AG04450 (cell line): Measurements from ENCODE around the gene SIGLEC9. TPM values are rescaled to one million over a fixed set of nuclear protein-coding genes. Genes with fewer than 3 reads are reported as not detected.

Source experiments
- CTCF ChIA-PET: fragments of 300-600, 350-600 bp; formaldehyde crosslinking; extraction: SDS; loops from one replicate; lab custom pipeline; 2022; ENCODE audit warnings: antibody characterized with exemption, inconsistent platforms; lab: Charles Lee
- POLR2A ChIA-PET: fragments of 350-600 bp; formaldehyde crosslinking; extraction: SDS; loops from one replicate; lab custom pipeline; 2021; ENCODE audit warnings: antibody characterized with exemption, inconsistent platforms; lab: Yijun Ruan, JAX
- DNase-seq: peaks from one replicate; pipeline ENCODE4 v3.0.0-alpha.2; 2011; ENCODE audit warnings: low read depth, low spot score
- H3K27ac ChIP-seq: one replicate; pipeline ENCODE4 v1.5.1; 2012; ENCODE audit warnings: low read depth, low read length, control low read depth
- H3K27me3 ChIP-seq: one replicate; pipeline ENCODE4 v1.6.0; 2012; ENCODE audit warnings: low read length; ENCODE audit not compliant: control insufficient read depth, insufficient read depth
- H3K4me3 ChIP-seq: 2 replicates; pipeline ENCODE4 v1.5.1; 2011; ENCODE audit warnings: mild to moderate bottlenecking, low read depth, low read length, control low read depth
- H3K9me3 ChIP-seq: 2 replicates; pipeline ENCODE4 v1.5.1; 2012; ENCODE audit warnings: low read length; ENCODE audit not compliant: control insufficient read depth, insufficient read depth
- polyA plus RNA-seq: library from polyadenylated mRNA; depleted of rRNA; stranded (reverse); fragments of >200 nt; gene quantifications from 2 replicates; pipeline ENCODE4 v1.2.3, GENCODE V29; 2011
- TF ChIP-seq, protein P1 (sequence below): IDR thresholded peaks from 2 replicates; pipeline ENCODE4 v1.5.1; 2011; ENCODE audit warnings: low read depth, low read length, control low read depth, inconsistent platforms

The SIGLEC9 gene
- polyA plus RNA-seq, 1 experiment: not detected

DNA sequence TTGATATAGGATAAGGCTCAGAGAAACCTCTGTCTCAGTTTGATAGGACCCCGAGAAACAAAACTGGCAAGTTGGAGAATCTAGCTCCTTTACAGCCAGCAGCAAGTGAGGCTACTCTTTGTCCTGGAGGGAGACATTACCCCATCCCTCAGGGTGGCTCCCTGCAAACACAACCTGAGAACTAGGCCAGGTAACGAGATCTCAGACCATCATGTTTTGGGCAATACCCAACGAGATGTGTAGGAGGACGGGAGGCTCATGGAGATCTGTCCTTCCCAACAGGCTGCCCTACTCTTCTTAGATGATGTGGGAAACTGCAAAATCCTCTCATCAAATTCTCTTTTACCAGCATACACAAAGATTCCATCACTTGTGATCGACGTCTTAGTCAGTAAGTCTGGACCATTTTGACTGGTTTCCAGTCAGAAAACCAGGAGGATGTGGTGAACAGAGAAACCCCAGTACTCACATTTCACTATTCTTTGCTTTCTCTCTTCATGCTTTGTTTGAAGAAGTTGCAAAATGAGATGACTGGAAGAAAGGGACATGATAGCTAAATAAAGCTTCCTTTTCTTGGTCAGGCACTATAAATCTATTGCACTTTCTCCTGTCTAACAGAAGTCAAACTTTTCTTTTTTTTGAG is 10.5 kb upstream of the SIGLEC9 start:
- Histone ChIP-seq H3K27ac (no peak overlapping the region), H3K4me3 (no peak overlapping the region), H3K9me3 (no peaks in the 10 kb centered on the region), H3K27me3 (peaks cover 20% of the 10 kb centered on the region)
- TF ChIP-seq, protein P1, sequence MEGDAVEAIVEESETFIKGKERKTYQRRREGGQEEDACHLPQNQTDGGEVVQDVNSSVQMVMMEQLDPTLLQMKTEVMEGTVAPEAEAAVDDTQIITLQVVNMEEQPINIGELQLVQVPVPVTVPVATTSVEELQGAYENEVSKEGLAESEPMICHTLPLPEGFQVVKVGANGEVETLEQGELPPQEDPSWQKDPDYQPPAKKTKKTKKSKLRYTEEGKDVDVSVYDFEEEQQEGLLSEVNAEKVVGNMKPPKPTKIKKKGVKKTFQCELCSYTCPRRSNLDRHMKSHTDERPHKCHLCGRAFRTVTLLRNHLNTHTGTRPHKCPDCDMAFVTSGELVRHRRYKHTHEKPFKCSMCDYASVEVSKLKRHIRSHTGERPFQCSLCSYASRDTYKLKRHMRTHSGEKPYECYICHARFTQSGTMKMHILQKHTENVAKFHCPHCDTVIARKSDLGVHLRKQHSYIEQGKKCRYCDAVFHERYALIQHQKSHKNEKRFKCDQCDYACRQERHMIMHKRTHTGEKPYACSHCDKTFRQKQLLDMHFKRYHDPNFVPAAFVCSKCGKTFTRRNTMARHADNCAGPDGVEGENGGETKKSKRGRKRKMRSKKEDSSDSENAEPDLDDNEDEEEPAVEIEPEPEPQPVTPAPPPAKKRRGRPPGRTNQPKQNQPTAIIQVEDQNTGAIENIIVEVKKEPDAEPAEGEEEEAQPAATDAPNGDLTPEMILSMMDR: no peak
- ChIA-PET CTCF (no interaction called here), POLR2A (no interaction called here)
- no peak for DNase-seq

DNA sequence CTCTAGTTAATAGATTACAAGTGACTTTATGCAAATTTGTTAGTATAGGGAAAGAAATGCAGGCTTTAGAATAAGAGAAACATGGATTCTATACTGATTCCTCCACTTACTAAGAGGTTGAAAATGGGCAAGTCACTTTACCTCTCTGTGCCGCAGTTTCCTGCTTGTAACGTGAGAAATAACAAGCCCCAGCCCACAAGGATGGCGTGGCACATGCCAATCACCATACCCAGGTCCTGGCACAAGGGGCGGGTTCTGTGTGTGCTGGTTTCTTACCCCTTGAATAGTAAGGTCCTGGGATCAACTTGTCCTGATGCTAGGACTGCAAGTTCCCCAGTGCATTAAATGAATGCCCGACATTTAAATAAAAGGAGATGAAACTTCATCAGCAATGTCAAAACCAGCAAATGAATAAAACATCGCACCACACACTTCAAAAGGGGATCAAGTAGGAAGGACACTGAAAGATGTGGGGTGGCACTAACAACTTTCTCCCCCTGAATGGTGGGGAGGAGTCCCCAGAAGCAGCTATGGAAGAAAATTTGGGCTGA is 7.9 kb upstream of the SIGLEC9 start:
- no peak overlapping the region for H3K27ac ChIP-seq
- DNase-seq: no peak
- peaks cover 20% of the 10 kb centered on the region for H3K27me3 ChIP-seq
- TF ChIP-seq, protein P1: no peak
- no peaks in the 10 kb centered on the region for H3K9me3 ChIP-seq
- no peak overlapping the region for H3K4me3 ChIP-seq
- ChIA-PET POLR2A (no interaction called here), CTCF (no interaction called here)

DNA sequence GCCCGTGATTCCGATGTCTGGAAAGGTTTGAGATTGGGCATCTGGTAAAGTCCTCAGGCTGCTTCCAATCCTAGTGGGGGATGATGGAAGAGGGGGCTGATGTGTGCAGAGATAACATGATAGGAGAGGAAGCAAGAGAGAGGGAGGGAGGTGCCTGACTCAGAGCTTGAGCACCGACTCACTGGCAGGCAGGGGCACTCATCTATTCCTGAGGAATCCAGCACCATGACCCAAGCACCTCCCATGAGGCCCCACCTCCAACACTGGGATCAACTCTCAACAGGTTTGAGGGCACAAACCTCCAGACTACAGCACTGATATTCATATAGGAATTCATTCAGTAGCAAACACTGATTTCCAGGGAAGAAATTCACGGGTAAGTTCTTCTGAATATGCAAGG is 5.6 kb upstream of the SIGLEC9 start:
- H3K9me3 ChIP-seq: no peaks in the 10 kb centered on the region
- ChIA-PET CTCF (no interaction called here), POLR2A (no interaction called here)
- TF ChIP-seq, protein P1: no peak
- H3K27ac ChIP-seq: no peak overlapping the region
- no peak for DNase-seq
- peaks cover 8% of the 10 kb centered on the region for H3K27me3 ChIP-seq
- no peak overlapping the region for H3K4me3 ChIP-seq

DNA sequence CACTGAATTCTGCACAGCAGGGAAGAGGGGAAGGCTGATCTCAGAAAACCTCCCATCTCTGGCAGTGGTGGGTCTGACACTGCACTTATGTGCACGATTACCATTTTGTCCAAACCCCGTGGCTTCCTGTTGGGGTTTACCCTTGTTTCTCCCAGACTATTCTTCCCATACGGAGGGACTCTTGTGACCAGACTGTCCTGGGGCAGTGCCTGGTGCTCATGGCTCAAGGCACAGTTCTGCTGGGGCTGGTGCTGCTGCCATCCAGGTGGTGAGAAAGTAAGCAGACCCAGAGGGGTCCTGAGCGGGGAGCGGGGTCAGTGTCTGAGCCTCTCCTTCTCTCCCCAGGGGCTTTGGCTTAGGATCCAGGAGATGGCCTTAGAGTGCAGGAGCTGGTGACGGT is 5.1 kb upstream of the SIGLEC9 start:
- ChIA-PET POLR2A (no interaction called here), CTCF (no interaction called here)
- Histone ChIP-seq H3K27ac (no peak overlapping the region), H3K27me3 (peaks cover 4% of the 10 kb centered on the region), H3K9me3 (no peaks in the 10 kb centered on the region), H3K4me3 (no peak overlapping the region)
- TF ChIP-seq, protein P1: no peak
- DNase-seq: no peak

DNA sequence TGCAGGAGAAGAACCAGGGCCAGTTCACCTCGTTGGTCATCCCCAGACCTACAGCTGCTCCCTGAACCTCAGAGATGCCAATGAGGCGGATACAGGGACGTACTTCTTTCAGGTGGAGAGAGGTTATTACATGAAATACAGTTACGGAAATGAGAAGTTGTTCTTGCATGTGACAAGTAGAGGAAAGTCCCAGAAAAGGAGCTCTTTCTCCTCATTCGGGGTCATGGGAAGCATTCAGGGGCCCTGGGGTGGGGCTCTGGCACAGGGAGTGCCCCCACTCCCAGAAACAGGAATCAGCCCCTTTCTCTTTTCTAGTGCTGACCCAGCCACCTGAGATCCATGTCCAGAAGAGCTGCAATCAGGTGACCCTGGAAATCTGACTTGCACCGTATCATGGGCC is 4.5 kb upstream of the SIGLEC9 start:
- Histone ChIP-seq H3K4me3 (no peak overlapping the region), H3K27me3 (peaks cover 4% of the 10 kb centered on the region), H3K27ac (no peak overlapping the region), H3K9me3 (no peaks in the 10 kb centered on the region)
- TF ChIP-seq, protein P1: no peak
- POLR2A ChIA-PET: no interaction called here
- CTCF ChIA-PET: no interaction called here
- no peak for DNase-seq
